ENCODE data around the gene CLPSL2.

- no peak for TF ChIP-seq CTCF (conservative IDR thresholded peaks at IDR 0.05)
- TF ChIP-seq ZFX (IDR thresholded peaks at IDR 0.05) = no peak
These were observed 30.9 kb upstream of the CLPSL2 start for GRCh38 chr6:35745509-35745908.
